ENCODE results near the gene PLA2G15. TPM values are rescaled to one million over a fixed set of nuclear protein-coding genes. Genes with fewer than 3 reads are reported as not detected.

PLA2G15 gene
- total RNA-seq, 1 donor from 2014 or later = 25.9 TPM

- TF ChIP-seq CTCF (IDR thresholded peaks at IDR 0.05) = no peak
- Mint-ChIP-seq H3K27ac (ENCODE audit: unreplicated experiment) (no peak overlapping the region), H3K27me3 (ENCODE audit: unreplicated experiment) (no peaks in the 10 kb centered on the region), H3K4me1 (ENCODE audit: unreplicated experiment) (no peaks in the 10 kb centered on the region), H3K36me3 (ENCODE audit: unreplicated experiment) (peaks cover 35% of the 10 kb centered on the region), H3K4me3 (ENCODE audit: unreplicated experiment) (no peak overlapping the region), H3K9me3 (ENCODE audit: unreplicated experiment) (no peaks in the 10 kb centered on the region)
- no peak for DNase-seq (ENCODE audit: extremely low spot score, unreplicated experiment)
Measured at GRCh38 chr16:68297908-68298307, 52.7 kb downstream of the PLA2G15 start.

- TF ChIP-seq CTCF (IDR thresholded peaks at IDR 0.05) = no peak
- Mint-ChIP-seq H3K4me3 (ENCODE audit: unreplicated experiment) (no peak overlapping the region), H3K36me3 (ENCODE audit: unreplicated experiment) (peaks cover 36% of the 10 kb centered on the region), H3K4me1 (ENCODE audit: unreplicated experiment) (no peaks in the 10 kb centered on the region), H3K27ac (ENCODE audit: unreplicated experiment) (no peak overlapping the region), H3K27me3 (ENCODE audit: unreplicated experiment) (no peaks in the 10 kb centered on the region), H3K9me3 (ENCODE audit: unreplicated experiment) (no peaks in the 10 kb centered on the region)
- DNase-seq (ENCODE audit: extremely low spot score, unreplicated experiment) = no peak
Measured at GRCh38 chr16:68298312-68298711, 53.1 kb downstream of the PLA2G15 start.

GRCh38 chr16:68298907-68299561, 53.9 kb downstream of the PLA2G15 start:
- no peak for DNase-seq (ENCODE audit: extremely low spot score, unreplicated experiment)
- Mint-ChIP-seq H3K27ac (ENCODE audit: unreplicated experiment) (no peak overlapping the region), H3K27me3 (ENCODE audit: unreplicated experiment) (no peaks in the 10 kb centered on the region), H3K4me1 (ENCODE audit: unreplicated experiment) (no peaks in the 10 kb centered on the region), H3K9me3 (ENCODE audit: unreplicated experiment) (no peaks in the 10 kb centered on the region), H3K36me3 (ENCODE audit: unreplicated experiment) (peaks cover 38% of the 10 kb centered on the region), H3K4me3 (ENCODE audit: unreplicated experiment) (no peak overlapping the region)
- TF ChIP-seq CTCF (IDR thresholded peaks at IDR 0.05) = no peak

GRCh38 chr16:68299571-68300453, 54.6 kb downstream of the PLA2G15 start:
- Mint-ChIP-seq H3K27ac (ENCODE audit: unreplicated experiment) (no peak overlapping the region), H3K36me3 (ENCODE audit: unreplicated experiment) (peaks cover 36% of the 10 kb centered on the region), H3K27me3 (ENCODE audit: unreplicated experiment) (no peaks in the 10 kb centered on the region), H3K9me3 (ENCODE audit: unreplicated experiment) (no peaks in the 10 kb centered on the region), H3K4me1 (ENCODE audit: unreplicated experiment) (no peaks in the 10 kb centered on the region), H3K4me3 (ENCODE audit: unreplicated experiment) (no peak overlapping the region)
- DNase-seq (ENCODE audit: extremely low spot score, unreplicated experiment) = no peak
- no peak for TF ChIP-seq CTCF (IDR thresholded peaks at IDR 0.05)
